Mononuclear cell (primary cell): ENCODE measurements around the gene HNF4A. TPM values are rescaled to one million over a fixed set of nuclear protein-coding genes. Genes with fewer than 3 reads are reported as not detected.

Experiments
- H3K27me3 ChIP-seq: 2 replicates; pipeline ENCODE4 v1.6.0; 2011; ENCODE audit warnings: low read length, control low read depth; ENCODE audit not compliant: insufficient read depth
- H3K4me1 ChIP-seq: 2 replicates; pipeline ENCODE4 v1.5.1; 2011; ENCODE audit warnings: mild to moderate bottlenecking, low read length, control low read depth; ENCODE audit not compliant: insufficient read depth
- H3K4me3 ChIP-seq: 2 replicates; pipeline ENCODE4 v1.5.1; 2011; ENCODE audit warnings: mild to moderate bottlenecking, low read length, moderate library complexity
- H3K9me3 ChIP-seq: 2 replicates; pipeline ENCODE4 v1.5.1; 2011; ENCODE audit warnings: low read depth, mild to moderate bottlenecking, control low read depth, low read length
- total RNA-seq: library from RNA; depleted of rRNA; stranded (reverse); fragments of >200 nt; gene quantifications from one replicate; pipeline ENCODE4 v1.2.3, GENCODE V29; 2012

Gene HNF4A
- total RNA-seq, 1 donor = not detected

DNA sequence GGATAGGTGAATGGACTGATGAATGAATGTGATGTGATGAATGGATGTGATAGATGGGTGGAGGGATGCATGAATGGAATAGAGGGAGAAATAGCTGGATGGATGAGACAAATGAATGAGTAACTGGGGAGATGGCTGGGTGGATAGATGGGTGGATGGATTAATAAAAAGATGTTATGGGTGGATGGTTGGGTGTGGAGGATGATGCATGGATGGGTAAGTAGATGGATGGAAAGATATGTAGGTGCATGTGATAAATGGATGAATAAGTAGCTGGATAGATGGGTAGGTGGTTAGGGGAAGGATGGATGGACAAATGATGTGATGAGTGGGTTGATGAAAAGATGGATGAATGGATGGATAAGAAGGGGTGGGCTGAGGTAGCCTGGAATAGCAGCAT, 4.7 kb downstream of the HNF4A start:
- no peaks in the 10 kb centered on the region for H3K27me3 ChIP-seq
- no peak overlapping the region for H3K4me3 ChIP-seq
- H3K4me1 ChIP-seq = no peaks in the 10 kb centered on the region
- no peaks in the 10 kb centered on the region for H3K9me3 ChIP-seq

- Histone ChIP-seq H3K4me3 (no peak overlapping the region), H3K4me1 (no peaks in the 10 kb centered on the region), H3K27me3 (no peaks in the 10 kb centered on the region), H3K9me3 (no peaks in the 10 kb centered on the region)
Measured at GRCh38 chr20:44361021-44361420, 5.5 kb downstream of the HNF4A start.

DNA sequence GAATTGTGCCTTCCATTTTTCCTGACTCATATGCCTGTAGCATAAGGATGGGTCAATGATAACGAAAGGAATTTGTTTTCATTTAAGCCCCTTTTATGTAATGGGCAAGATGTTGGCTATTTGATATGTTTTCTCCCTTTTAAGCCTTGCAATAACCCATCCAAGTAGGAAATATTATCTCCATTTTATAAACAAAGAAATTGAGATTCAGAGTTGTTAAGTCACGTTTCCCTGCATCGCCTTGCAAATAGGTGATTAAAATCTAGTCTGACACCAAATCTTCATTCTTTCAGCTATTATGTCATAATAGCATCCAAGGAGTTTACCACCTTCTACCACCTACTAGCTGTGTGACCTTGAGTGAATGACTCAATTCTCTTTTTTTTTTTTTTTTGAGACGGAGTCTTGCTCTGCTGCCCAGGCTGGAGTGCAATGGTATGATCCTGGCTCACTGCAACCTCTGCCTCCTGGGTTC, 7.0 kb downstream of the HNF4A start:
- Histone ChIP-seq H3K4me1 (no peaks in the 10 kb centered on the region), H3K27me3 (no peaks in the 10 kb centered on the region), H3K9me3 (no peaks in the 10 kb centered on the region)

GRCh38 chr20:44364068-44364467, 8.6 kb downstream of the HNF4A start:
- no peaks in the 10 kb centered on the region for H3K4me1 ChIP-seq
- no peaks in the 10 kb centered on the region for H3K27me3 ChIP-seq
- no peaks in the 10 kb centered on the region for H3K9me3 ChIP-seq
- no peak overlapping the region for H3K4me3 ChIP-seq

More for the DNA sequence above, 7.0 kb downstream of the HNF4A start:
- no peak overlapping the region for H3K4me3 ChIP-seq

DNA sequence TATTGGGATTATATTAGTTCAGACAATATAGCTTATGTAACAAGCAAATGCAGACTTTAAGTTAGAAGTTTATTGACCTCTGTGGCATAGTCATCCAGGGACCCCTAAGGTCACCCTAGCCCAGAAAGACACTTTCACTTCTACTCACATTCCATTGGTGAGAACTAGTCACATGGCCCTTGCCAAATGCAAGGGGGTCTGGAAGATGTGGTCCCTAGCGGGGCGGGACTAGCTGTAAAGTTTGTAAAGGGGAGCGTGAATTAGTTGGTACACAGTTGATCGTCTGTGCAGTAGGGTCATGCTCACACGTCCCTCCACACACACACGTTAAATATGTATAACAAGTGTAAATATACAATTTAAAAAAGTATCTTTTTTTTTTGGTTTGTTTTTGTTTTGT, 9.3 kb downstream of the HNF4A start:
- Histone ChIP-seq H3K4me3 (no peak overlapping the region), H3K4me1 (no peaks in the 10 kb centered on the region), H3K9me3 (no peaks in the 10 kb centered on the region), H3K27me3 (no peaks in the 10 kb centered on the region)

- no peaks in the 10 kb centered on the region for H3K9me3 ChIP-seq
- no peaks in the 10 kb centered on the region for H3K4me1 ChIP-seq
- no peaks in the 10 kb centered on the region for H3K27me3 ChIP-seq
- no peak overlapping the region for H3K4me3 ChIP-seq
Measured at GRCh38 chr20:44367746-44368145, 12.2 kb downstream of the HNF4A start.

- no peak overlapping the region for H3K4me3 ChIP-seq
- H3K4me1 ChIP-seq = no peaks in the 10 kb centered on the region
- no peaks in the 10 kb centered on the region for H3K27me3 ChIP-seq
- H3K9me3 ChIP-seq = no peaks in the 10 kb centered on the region
Measured at GRCh38 chr20:44370639-44371218, 15.2 kb downstream of the HNF4A start.

DNA sequence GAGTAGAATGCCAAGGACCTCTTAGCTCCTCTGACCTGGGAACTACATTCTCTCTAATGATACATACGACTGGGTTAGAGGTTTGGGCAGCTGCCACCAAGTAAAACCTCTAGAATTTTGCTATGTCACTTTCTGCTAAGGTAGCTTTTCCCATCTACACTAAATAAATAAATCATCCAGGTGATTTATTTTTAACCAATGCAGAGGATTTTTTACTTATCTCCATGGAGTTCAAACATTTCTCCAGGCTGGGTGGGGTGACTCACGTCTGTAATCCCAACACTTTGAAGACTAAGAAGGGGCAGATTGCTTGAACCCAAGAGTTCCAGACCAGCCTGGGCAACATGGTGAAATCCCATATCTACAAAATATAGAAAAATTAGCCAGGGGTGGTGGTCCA, 27.1 kb downstream of the HNF4A start:
- no peak overlapping the region for H3K4me3 ChIP-seq
- no peaks in the 10 kb centered on the region for H3K4me1 ChIP-seq
- no peaks in the 10 kb centered on the region for H3K27me3 ChIP-seq
- H3K9me3 ChIP-seq = no peaks in the 10 kb centered on the region

DNA sequence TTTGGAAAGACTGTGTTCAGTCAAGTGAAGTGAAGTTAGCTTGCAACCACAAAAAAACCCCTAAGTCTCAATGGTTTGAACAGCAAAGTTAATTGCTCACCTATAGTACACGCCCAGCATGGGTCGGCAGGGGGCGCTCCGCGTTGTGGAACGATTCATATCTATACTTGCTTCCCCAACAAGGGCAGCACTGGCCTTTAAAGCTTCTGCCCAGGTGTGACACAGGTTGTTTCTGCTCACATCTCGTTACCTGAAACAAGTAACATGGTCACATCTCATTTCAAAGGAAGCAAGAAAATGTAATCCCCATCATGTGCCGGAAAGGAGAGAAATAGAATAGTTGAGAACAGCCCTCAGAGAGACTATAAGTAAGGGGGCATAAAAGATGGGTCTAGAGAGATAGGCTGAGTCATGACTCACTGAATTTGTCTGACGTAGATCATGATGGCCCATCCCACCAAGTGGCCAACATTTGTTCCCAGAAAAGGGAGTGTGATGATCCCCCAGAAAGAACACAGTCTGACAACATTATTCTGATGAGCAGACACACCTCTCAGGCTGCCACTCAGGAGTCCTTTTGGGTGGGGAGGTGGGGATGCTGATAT, 29.0 kb downstream of the HNF4A start:
- peaks cover 7% of the 10 kb centered on the region for H3K4me1 ChIP-seq
- H3K27me3 ChIP-seq = no peaks in the 10 kb centered on the region
- no peak overlapping the region for H3K4me3 ChIP-seq
- H3K9me3 ChIP-seq = no peaks in the 10 kb centered on the region

- H3K9me3 ChIP-seq = no peaks in the 10 kb centered on the region
- no peaks in the 10 kb centered on the region for H3K27me3 ChIP-seq
Measured at GRCh38 chr20:44388466-44389023, 33.0 kb downstream of the HNF4A start.

DNA sequence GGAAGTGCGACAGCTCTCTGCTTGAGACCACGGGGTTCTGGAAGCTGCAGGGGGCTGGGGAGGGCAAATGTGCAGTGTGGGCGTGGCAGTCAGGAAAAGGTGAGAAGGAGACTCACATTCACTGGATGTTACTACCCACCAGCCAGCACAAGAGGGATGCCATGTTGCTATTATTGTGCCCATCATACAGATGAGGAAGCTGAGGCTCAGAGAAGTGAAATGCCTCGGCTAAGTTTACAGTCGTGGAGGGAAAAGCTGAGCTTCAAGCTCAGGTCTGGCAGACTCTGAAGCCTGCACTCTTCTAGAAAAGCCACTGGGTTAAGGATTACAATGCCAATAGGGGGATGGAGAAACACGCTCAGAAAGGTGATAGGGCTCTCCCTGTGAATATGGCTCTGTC, 34.4 kb downstream of the HNF4A start:
- H3K27me3 ChIP-seq = no peaks in the 10 kb centered on the region
- no peaks in the 10 kb centered on the region for H3K9me3 ChIP-seq
- H3K4me1 ChIP-seq = peaks cover 7% of the 10 kb centered on the region
- H3K4me3 ChIP-seq = no peak overlapping the region

More at GRCh38 chr20:44388466-44389023, 33.0 kb downstream of the HNF4A start:
- Histone ChIP-seq H3K4me1 (peaks cover 7% of the 10 kb centered on the region), H3K4me3 (no peak overlapping the region)

- H3K4me3 ChIP-seq = no peak overlapping the region
- H3K4me1 ChIP-seq = peaks cover 7% of the 10 kb centered on the region
- H3K27me3 ChIP-seq = no peaks in the 10 kb centered on the region
- H3K9me3 ChIP-seq = no peaks in the 10 kb centered on the region
Measured at GRCh38 chr20:44390280-44390679, 34.8 kb downstream of the HNF4A start.

DNA sequence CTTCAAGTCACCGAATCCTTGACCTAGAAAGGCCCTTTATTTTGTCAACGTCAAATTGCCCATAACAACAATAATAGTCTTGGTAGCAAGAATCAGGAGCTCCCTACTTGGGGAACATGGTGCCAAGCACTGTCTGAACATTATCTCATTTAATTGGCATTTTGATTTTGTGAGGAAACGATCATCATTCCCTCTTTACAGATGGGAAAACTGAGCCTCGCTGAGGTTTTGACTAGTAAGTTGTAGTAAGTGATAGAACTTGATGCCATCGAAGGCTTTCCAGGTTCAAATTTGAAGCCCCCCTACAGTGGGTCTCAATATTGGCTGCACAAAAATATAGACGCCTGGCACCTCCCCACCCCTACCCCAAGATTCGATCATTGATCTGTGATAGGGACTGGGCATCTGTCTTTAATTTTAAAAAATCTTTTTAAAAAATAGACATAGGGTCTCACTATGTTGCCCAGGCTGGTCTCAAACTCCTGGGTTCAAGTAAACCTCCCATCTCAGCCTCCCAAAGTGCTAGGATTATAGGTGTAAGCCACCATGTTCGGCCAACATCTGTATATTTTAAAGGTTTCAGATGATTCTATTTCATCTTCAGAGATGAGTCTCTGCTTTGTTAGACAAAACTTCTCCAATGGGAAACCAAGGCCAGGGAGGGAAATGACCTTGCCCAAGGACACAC, 36.7 kb downstream of the HNF4A start:
- H3K4me1 ChIP-seq = peaks cover 7% of the 10 kb centered on the region
- no peak overlapping the region for H3K4me3 ChIP-seq
- no peaks in the 10 kb centered on the region for H3K9me3 ChIP-seq
- H3K27me3 ChIP-seq = no peaks in the 10 kb centered on the region

GRCh38 chr20:44392776-44393607, 37.5 kb downstream of the HNF4A start:
- Histone ChIP-seq H3K9me3 (no peaks in the 10 kb centered on the region), H3K4me1 (peaks cover 7% of the 10 kb centered on the region), H3K4me3 (no peak overlapping the region), H3K27me3 (no peaks in the 10 kb centered on the region)
